Erythroblast (primary cell): ENCODE results near the gene TGFBR1.

ENCODE experiments used
- GATA1 ChIP-seq: IDR thresholded peaks from 2 replicates; pipeline ENCODE4 v1.6.1; 2011; ENCODE audit warnings: low read depth, mild to moderate bottlenecking, control low read depth, low read length, moderate library complexity
- POLR2A ChIP-seq: IDR thresholded peaks from 2 replicates; pipeline ENCODE4 v1.6.1; 2011; ENCODE audit warnings: mild to moderate bottlenecking, low read length

GRCh38 chr9:99075246-99075912 lies 29.5 kb upstream of the TGFBR1 start:
- TF ChIP-seq POLR2A (peak; percentile 26), GATA1 (no peak)
